ENCODE results near the gene RDH12.

DNA sequence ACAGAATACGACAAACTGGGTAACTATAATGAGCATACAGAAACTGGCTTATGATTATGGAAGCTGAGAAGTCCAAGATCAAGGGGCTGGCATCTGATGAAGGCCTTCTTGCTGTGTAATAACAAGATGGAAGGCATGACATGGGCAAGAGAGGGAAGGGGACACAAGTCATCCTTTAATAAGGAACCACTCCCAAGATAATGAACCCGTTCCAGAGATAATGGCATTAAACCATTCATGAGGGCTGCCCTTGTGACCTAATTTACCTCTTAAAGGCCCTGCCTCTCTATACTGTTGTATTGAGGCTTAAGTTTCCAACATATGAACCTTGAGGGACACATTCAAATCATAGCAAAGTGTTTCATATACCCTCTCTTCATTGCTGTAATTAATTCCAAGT lies 22.7 kb upstream of the RDH12 start:
- TF ChIP-seq, protein P1, sequence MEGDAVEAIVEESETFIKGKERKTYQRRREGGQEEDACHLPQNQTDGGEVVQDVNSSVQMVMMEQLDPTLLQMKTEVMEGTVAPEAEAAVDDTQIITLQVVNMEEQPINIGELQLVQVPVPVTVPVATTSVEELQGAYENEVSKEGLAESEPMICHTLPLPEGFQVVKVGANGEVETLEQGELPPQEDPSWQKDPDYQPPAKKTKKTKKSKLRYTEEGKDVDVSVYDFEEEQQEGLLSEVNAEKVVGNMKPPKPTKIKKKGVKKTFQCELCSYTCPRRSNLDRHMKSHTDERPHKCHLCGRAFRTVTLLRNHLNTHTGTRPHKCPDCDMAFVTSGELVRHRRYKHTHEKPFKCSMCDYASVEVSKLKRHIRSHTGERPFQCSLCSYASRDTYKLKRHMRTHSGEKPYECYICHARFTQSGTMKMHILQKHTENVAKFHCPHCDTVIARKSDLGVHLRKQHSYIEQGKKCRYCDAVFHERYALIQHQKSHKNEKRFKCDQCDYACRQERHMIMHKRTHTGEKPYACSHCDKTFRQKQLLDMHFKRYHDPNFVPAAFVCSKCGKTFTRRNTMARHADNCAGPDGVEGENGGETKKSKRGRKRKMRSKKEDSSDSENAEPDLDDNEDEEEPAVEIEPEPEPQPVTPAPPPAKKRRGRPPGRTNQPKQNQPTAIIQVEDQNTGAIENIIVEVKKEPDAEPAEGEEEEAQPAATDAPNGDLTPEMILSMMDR (IDR thresholded peaks at IDR 0.05), result no peak
- TF ChIP-seq EZH2 (IDR thresholded peaks at IDR 0.05), result no peak

Data from neural progenitor cell (in vitro differentiated cells).